Hepatocyte (in vitro differentiated cells): ENCODE results near the gene SLC66A1. TPM values are rescaled to one million over a fixed set of nuclear protein-coding genes. Genes with fewer than 3 reads are reported as not detected.

Experiments used
- DNase-seq: peaks from one replicate; pipeline ENCODE4 v3.0.0-alpha.2; 2016; ENCODE audit warnings: low spot score
- H2AFZ ChIP-seq: fragments of 200-600 bp; sonication (generic); 2 replicates; pipeline ENCODE4 v1.6.0; 2016; ENCODE audit warnings: antibody characterized with exemption, mild to moderate bottlenecking
- H3K27ac ChIP-seq: fragments of 200-600 bp; sonication (generic); 2 replicates; pipeline ENCODE4 v1.5.1; 2016; ENCODE audit warnings: mild to moderate bottlenecking
- H3K27me3 ChIP-seq: fragments of 200-600 bp; sonication (generic); 2 replicates; pipeline ENCODE4 v1.6.1; 2016
- H3K36me3 ChIP-seq: fragments of 200-600 bp; sonication (generic); replicated peaks from 2 replicates; pipeline ENCODE4 v1.5.1; 2016; ENCODE audit warnings: low read depth; ENCODE audit not compliant: insufficient read depth
- H3K4me1 ChIP-seq: fragments of 200-600 bp; sonication (generic); 2 replicates; pipeline ENCODE4 v1.5.1; 2016; ENCODE audit warnings: mild to moderate bottlenecking, moderate library complexity; ENCODE audit not compliant: insufficient read depth
- H3K4me2 ChIP-seq: fragments of 200-600 bp; sonication (generic); 2 replicates; pipeline ENCODE4 v1.6.0; 2016
- H3K4me3 ChIP-seq: fragments of 200-600 bp; sonication (generic); 2 replicates; pipeline ENCODE4 v1.5.1; 2016; ENCODE audit warnings: mild to moderate bottlenecking
- H3K79me2 ChIP-seq: fragments of 200-600 bp; sonication (generic); 2 replicates; pipeline ENCODE4 v1.6.0; 2017; ENCODE audit warnings: mild to moderate bottlenecking
- H3K9me2 ChIP-seq: fragments of 200-600 bp; sonication (generic); replicated peaks from 2 replicates; pipeline ENCODE4 v1.6.0; 2017; ENCODE audit warnings: mild to moderate bottlenecking; ENCODE audit not compliant: insufficient read depth
- H3K9me3 ChIP-seq: fragments of 200-600 bp; sonication (generic); 2 replicates; pipeline ENCODE4 v1.5.1; 2016; ENCODE audit warnings: low read depth, mild to moderate bottlenecking
- H4K20me1 ChIP-seq: fragments of 200-600 bp; sonication (generic); 2 replicates; pipeline ENCODE4 v1.6.0; 2016; ENCODE audit warnings: mild to moderate bottlenecking; ENCODE audit not compliant: insufficient read depth, poor library complexity, severe bottlenecking
- EZH2 ChIP-seq: fragments of 200-600 bp; sonication (generic); IDR thresholded peaks from 2 replicates; pipeline ENCODE4 v1.6.1; 2016; ENCODE audit warnings: antibody characterized with exemption, mild to moderate bottlenecking, borderline replicate concordance
- EZH2phosphoT487 ChIP-seq: fragments of 200-600 bp; sonication (generic); IDR thresholded peaks from one replicate; pipeline ENCODE4 v1.6.1; 2018; ENCODE audit warnings: antibody characterized with exemption, mild to moderate bottlenecking, low read depth, moderate library complexity; ENCODE audit not compliant: unreplicated experiment, severe bottlenecking
- WGBS: methylation state at CpG from one replicate; pipeline ENCODE4 v1.1.6; 2016; ENCODE audit warnings: low lambda C conversion rate; ENCODE audit errors: missing lambda C conversion rate; 5-methylcytosine and 5-hydroxymethylcytosine counted together
- polyA plus RNA-seq: library from polyadenylated mRNA; unstranded; fragments of >200 nt; fragmentation: Nextera tagmentation; extraction: Ambion mirVana; gene quantifications from 2 replicates; pipeline ENCODE4 v1.2.1, GENCODE V29; 2016
- total RNA-seq: library from RNA; depleted of rRNA; stranded (reverse); fragments of >200 nt; gene quantifications from 2 replicates; pipeline ENCODE4 v1.2.3, GENCODE V29; 2014
- TF ChIP-seq, protein P1 (sequence below): fragments of 200-600 bp; sonication (generic); IDR thresholded peaks from 2 replicates; pipeline ENCODE4 v1.5.1; 2016; ENCODE audit warnings: antibody characterized with exemption, mild to moderate bottlenecking; ENCODE audit not compliant: poor library complexity

The SLC66A1 gene
- total and polyA plus RNA-seq, 2 experiments from 2014 or later: 28.2 to 39.6 TPM

DNA sequence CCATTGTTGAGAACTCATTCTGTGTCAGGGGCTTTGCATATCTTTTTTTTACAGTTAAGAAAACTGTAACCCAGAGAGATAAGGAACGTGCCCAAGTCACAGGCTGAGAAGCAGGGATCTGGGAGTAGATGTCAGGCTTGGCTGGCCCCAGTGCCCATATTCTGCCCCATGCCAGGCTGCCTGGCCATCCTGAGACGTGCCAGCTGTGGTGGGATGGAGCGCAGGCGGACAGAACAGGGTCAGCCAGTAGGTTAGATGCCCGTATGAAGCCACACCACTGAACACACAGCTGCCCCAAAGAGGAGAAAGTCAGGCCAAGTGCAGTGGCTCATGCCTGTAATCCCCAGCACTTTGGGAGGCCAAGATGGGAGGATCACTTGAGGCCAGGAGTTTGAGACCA is 55.9 kb downstream of the SLC66A1 start:
- no peaks in the 10 kb centered on the region for H3K36me3 ChIP-seq
- peaks cover 18% of the 10 kb centered on the region for H4K20me1 ChIP-seq
- no peaks in the 10 kb centered on the region for H3K27me3 ChIP-seq
- H3K79me2 ChIP-seq: peaks cover 29% of the 10 kb centered on the region
- TF ChIP-seq, protein P1, sequence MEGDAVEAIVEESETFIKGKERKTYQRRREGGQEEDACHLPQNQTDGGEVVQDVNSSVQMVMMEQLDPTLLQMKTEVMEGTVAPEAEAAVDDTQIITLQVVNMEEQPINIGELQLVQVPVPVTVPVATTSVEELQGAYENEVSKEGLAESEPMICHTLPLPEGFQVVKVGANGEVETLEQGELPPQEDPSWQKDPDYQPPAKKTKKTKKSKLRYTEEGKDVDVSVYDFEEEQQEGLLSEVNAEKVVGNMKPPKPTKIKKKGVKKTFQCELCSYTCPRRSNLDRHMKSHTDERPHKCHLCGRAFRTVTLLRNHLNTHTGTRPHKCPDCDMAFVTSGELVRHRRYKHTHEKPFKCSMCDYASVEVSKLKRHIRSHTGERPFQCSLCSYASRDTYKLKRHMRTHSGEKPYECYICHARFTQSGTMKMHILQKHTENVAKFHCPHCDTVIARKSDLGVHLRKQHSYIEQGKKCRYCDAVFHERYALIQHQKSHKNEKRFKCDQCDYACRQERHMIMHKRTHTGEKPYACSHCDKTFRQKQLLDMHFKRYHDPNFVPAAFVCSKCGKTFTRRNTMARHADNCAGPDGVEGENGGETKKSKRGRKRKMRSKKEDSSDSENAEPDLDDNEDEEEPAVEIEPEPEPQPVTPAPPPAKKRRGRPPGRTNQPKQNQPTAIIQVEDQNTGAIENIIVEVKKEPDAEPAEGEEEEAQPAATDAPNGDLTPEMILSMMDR: no peak
- TF ChIP-seq EZH2phosphoT487 (no peak), EZH2 (no peak)
- H3K9me2 ChIP-seq: no peaks in the 10 kb centered on the region
- no peak overlapping the region for H3K4me2 ChIP-seq
- WGBS: 94% methylated on average over 5 of the region's 5 CpGs
- H3K4me3 ChIP-seq: no peak overlapping the region
- no peak overlapping the region for H2AFZ ChIP-seq
- no peak for DNase-seq
- H3K9me3 ChIP-seq: no peaks in the 10 kb centered on the region
- no peak overlapping the region for H3K27ac ChIP-seq
- peaks cover 13% of the 10 kb centered on the region for H3K4me1 ChIP-seq

DNA sequence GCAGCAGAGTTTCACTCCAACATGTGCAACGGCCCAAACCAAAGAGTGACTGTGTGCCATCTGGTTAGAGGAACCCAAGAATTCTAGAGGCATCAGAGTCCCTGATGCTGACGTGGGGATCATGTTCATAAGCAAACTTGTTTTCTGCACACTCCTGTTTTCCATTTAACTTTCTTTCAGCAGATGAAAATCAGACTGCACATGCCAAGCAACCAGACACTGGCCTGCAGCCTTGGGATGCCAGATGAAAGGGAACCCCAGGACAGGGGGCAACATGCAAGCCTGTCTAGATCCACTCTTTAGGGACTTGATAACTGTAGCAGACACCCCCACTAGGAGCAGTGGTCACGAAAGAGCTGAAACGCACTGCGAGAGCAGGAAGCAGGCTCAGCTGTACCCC is 56.8 kb downstream of the SLC66A1 start:
- H4K20me1 ChIP-seq: peaks cover 15% of the 10 kb centered on the region
- H3K9me2 ChIP-seq: no peaks in the 10 kb centered on the region
- H2AFZ ChIP-seq: no peak overlapping the region
- H3K9me3 ChIP-seq: no peaks in the 10 kb centered on the region
- H3K4me3 ChIP-seq: no peak overlapping the region
- H3K79me2 ChIP-seq: peaks cover 28% of the 10 kb centered on the region
- peak overlapping the region; percentile 16 for H3K27ac ChIP-seq
- no peaks in the 10 kb centered on the region for H3K36me3 ChIP-seq
- TF ChIP-seq, protein P1: no peak
- no peak for TF ChIP-seq EZH2
- TF ChIP-seq EZH2phosphoT487: no peak
- no peak overlapping the region for H3K4me2 ChIP-seq
- WGBS: 84% methylated on average over 5 of the region's 5 CpGs
- DNase-seq: no peak
- H3K27me3 ChIP-seq: no peaks in the 10 kb centered on the region
- peaks cover 13% of the 10 kb centered on the region for H3K4me1 ChIP-seq

DNA sequence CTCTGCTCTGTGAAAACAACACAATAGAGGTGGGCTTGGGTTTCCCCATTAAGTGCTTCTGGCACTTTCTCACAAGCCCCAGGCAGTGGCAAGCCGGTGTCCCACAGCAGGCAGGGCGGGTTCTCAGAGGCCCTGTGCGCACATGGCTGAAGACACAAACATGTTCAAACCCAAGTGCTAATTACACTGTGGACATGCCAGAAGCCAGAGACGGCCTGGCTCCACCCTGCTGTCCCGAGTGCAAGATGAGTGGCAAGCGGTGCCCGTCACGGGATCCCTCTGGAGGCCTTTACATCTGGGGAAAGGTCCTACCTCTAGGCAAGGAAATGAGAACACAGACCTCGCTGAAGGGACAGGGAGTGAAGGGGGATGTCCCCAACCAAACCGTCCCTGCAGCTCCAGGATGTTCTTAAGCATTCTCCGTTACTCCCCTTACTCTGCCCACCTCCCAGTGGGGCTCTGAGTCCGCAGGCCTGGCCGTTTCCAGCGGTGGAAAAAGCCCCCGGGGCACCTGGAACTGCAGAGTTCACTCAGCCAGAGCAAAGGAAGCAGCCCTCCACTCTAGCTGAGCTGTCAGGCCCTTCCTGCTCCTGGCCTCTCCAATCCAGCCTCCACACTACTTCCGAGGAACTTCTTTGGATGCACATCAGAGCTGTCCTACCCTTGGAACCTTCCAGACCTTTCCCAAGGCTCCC is 57.4 kb downstream of the SLC66A1 start:
- WGBS: 81% methylated on average over 16 of the region's 16 CpGs
- Histone ChIP-seq H3K36me3 (no peaks in the 10 kb centered on the region), H3K4me1 (peaks cover 13% of the 10 kb centered on the region), H3K27me3 (no peaks in the 10 kb centered on the region), H3K9me2 (no peaks in the 10 kb centered on the region), H3K4me3 (no peak overlapping the region), H3K4me2 (no peak overlapping the region), H3K9me3 (no peaks in the 10 kb centered on the region), H3K27ac (peak overlapping the region; percentile 16), H2AFZ (no peak overlapping the region), H4K20me1 (peaks cover 13% of the 10 kb centered on the region), H3K79me2 (peaks cover 23% of the 10 kb centered on the region)
- TF ChIP-seq, protein P1: no peak
- no peak for TF ChIP-seq EZH2
- no peak for TF ChIP-seq EZH2phosphoT487
- DNase-seq: no peak
